ENCODE data around the gene CPNE5.

Gene CPNE5

GRCh38 chr6:36735110-36736071 is 103.9 kb downstream of the CPNE5 start:
- peaks cover 11 to 15% of the 10 kb centered on the region in 2 donors for H3K4me1 ChIP-seq (ENCODE audit: control insufficient read depth in 1 of 2, insufficient read depth in 2 of 2, low read length in 2 of 2)
- no peaks in the 10 kb centered on the region for H3K9me3 ChIP-seq (ENCODE audit: control insufficient read depth in 1 of 2, low read length in 2 of 2)
- peak overlapping the region; percentile 17 to 54 for H3K9ac ChIP-seq (ENCODE audit: low read depth in 1 of 2, low read length in 2 of 2)
- no peaks in the 10 kb centered on the region for H3K27me3 ChIP-seq (ENCODE audit: control insufficient read depth in 1 of 2, insufficient read depth in 2 of 2, low read length in 2 of 2)
- H3K4me3 ChIP-seq (ENCODE audit: low read depth in 1 of 2, low read length in 2 of 2), result peak overlapping the region; percentile 7 to 53
- H3K36me3 ChIP-seq (ENCODE audit: control insufficient read depth in 1 of 2, insufficient read depth in 2 of 2, low read length in 2 of 2), result no peaks in the 10 kb centered on the region
- H3K27ac ChIP-seq (ENCODE audit: low read depth, low read length), result peak overlapping the region; percentile 55

- Histone ChIP-seq H3K36me3 (ENCODE audit: control insufficient read depth in 1 of 2, insufficient read depth in 2 of 2, low read length in 2 of 2) (no peaks in the 10 kb centered on the region), H3K27me3 (ENCODE audit: control insufficient read depth in 1 of 2, insufficient read depth in 2 of 2, low read length in 2 of 2) (no peaks in the 10 kb centered on the region), H3K4me1 (ENCODE audit: control insufficient read depth in 1 of 2, insufficient read depth in 2 of 2, low read length in 2 of 2) (peaks cover 11 to 15% of the 10 kb centered on the region in 2 donors), H3K27ac (ENCODE audit: low read depth, low read length) (no peak overlapping the region), H3K4me3 (ENCODE audit: low read depth in 1 of 2, low read length in 2 of 2) (peak overlapping the region in 1 of 2 donors; percentile 53), H3K9me3 (ENCODE audit: control insufficient read depth in 1 of 2, low read length in 2 of 2) (no peaks in the 10 kb centered on the region), H3K9ac (ENCODE audit: low read depth in 1 of 2, low read length in 2 of 2) (peak overlapping the region; percentile 17 to 54)
These were observed 104.7 kb downstream of the CPNE5 start for GRCh38 chr6:36734486-36735060.

- H3K4me1 ChIP-seq (ENCODE audit: control insufficient read depth in 1 of 2, insufficient read depth in 2 of 2, low read length in 2 of 2), result peaks cover 11 to 15% of the 10 kb centered on the region in 2 donors
- H3K9ac ChIP-seq (ENCODE audit: low read depth in 1 of 2, low read length in 2 of 2), result no peak overlapping the region
- no peaks in the 10 kb centered on the region for H3K9me3 ChIP-seq (ENCODE audit: control insufficient read depth in 1 of 2, low read length in 2 of 2)
- H3K4me3 ChIP-seq (ENCODE audit: low read depth in 1 of 2, low read length in 2 of 2), result no peak overlapping the region
- no peaks in the 10 kb centered on the region for H3K36me3 ChIP-seq (ENCODE audit: control insufficient read depth in 1 of 2, insufficient read depth in 2 of 2, low read length in 2 of 2)
- no peak overlapping the region for H3K27ac ChIP-seq (ENCODE audit: low read depth, low read length)
- H3K27me3 ChIP-seq (ENCODE audit: control insufficient read depth in 1 of 2, insufficient read depth in 2 of 2, low read length in 2 of 2), result no peaks in the 10 kb centered on the region
These were observed 105.9 kb downstream of the CPNE5 start for GRCh38 chr6:36733300-36733699.

- H3K9ac ChIP-seq (ENCODE audit: low read depth in 1 of 2, low read length in 2 of 2), result no peak overlapping the region
- H3K4me1 ChIP-seq (ENCODE audit: control insufficient read depth in 1 of 2, insufficient read depth in 2 of 2, low read length in 2 of 2), result peaks cover 11 to 15% of the 10 kb centered on the region in 2 donors
- no peak overlapping the region for H3K27ac ChIP-seq (ENCODE audit: low read depth, low read length)
- H3K9me3 ChIP-seq (ENCODE audit: control insufficient read depth in 1 of 2, low read length in 2 of 2), result no peaks in the 10 kb centered on the region
- no peaks in the 10 kb centered on the region for H3K27me3 ChIP-seq (ENCODE audit: control insufficient read depth in 1 of 2, insufficient read depth in 2 of 2, low read length in 2 of 2)
- no peak overlapping the region for H3K4me3 ChIP-seq (ENCODE audit: low read depth in 1 of 2, low read length in 2 of 2)
- H3K36me3 ChIP-seq (ENCODE audit: control insufficient read depth in 1 of 2, insufficient read depth in 2 of 2, low read length in 2 of 2), result no peaks in the 10 kb centered on the region
These were observed 107.5 kb downstream of the CPNE5 start for GRCh38 chr6:36731622-36732310.

- H3K27me3 ChIP-seq (ENCODE audit: control insufficient read depth in 1 of 2, insufficient read depth in 2 of 2, low read length in 2 of 2), result no peaks in the 10 kb centered on the region
- H3K9ac ChIP-seq (ENCODE audit: low read depth in 1 of 2, low read length in 2 of 2), result no peak overlapping the region
These were observed 108.5 kb downstream of the CPNE5 start for GRCh38 chr6:36730424-36731380.

GRCh38 chr6:36729161-36729524 is 110.1 kb downstream of the CPNE5 start:
- Histone ChIP-seq H3K9ac (ENCODE audit: low read depth in 1 of 2, low read length in 2 of 2) (no peak overlapping the region), H3K27ac (ENCODE audit: low read depth, low read length) (no peak overlapping the region), H3K4me1 (ENCODE audit: control insufficient read depth in 1 of 2, insufficient read depth in 2 of 2, low read length in 2 of 2) (no peaks in the 10 kb centered on the region), H3K27me3 (ENCODE audit: control insufficient read depth in 1 of 2, insufficient read depth in 2 of 2, low read length in 2 of 2) (no peaks in the 10 kb centered on the region), H3K9me3 (ENCODE audit: control insufficient read depth in 1 of 2, low read length in 2 of 2) (no peaks in the 10 kb centered on the region), H3K4me3 (ENCODE audit: low read depth in 1 of 2, low read length in 2 of 2) (no peak overlapping the region), H3K36me3 (ENCODE audit: control insufficient read depth in 1 of 2, insufficient read depth in 2 of 2, low read length in 2 of 2) (no peaks in the 10 kb centered on the region)

More at GRCh38 chr6:36730424-36731380, 108.5 kb downstream of the CPNE5 start:
- peaks cover 11 to 12% of the 10 kb centered on the region in 2 donors for H3K4me1 ChIP-seq (ENCODE audit: control insufficient read depth in 1 of 2, insufficient read depth in 2 of 2, low read length in 2 of 2)
- no peaks in the 10 kb centered on the region for H3K36me3 ChIP-seq (ENCODE audit: control insufficient read depth in 1 of 2, insufficient read depth in 2 of 2, low read length in 2 of 2)
- no peak overlapping the region for H3K4me3 ChIP-seq (ENCODE audit: low read depth in 1 of 2, low read length in 2 of 2)
- H3K9me3 ChIP-seq (ENCODE audit: control insufficient read depth in 1 of 2, low read length in 2 of 2), result no peaks in the 10 kb centered on the region
- no peak overlapping the region for H3K27ac ChIP-seq (ENCODE audit: low read depth, low read length)

GRCh38 chr6:36728289-36729160 is 110.7 kb downstream of the CPNE5 start:
- Histone ChIP-seq H3K27me3 (ENCODE audit: control insufficient read depth in 1 of 2, insufficient read depth in 2 of 2, low read length in 2 of 2) (no peaks in the 10 kb centered on the region), H3K4me3 (ENCODE audit: low read depth in 1 of 2, low read length in 2 of 2) (no peak overlapping the region), H3K36me3 (ENCODE audit: control insufficient read depth in 1 of 2, insufficient read depth in 2 of 2, low read length in 2 of 2) (no peaks in the 10 kb centered on the region), H3K4me1 (ENCODE audit: control insufficient read depth in 1 of 2, insufficient read depth in 2 of 2, low read length in 2 of 2) (no peaks in the 10 kb centered on the region), H3K27ac (ENCODE audit: low read depth, low read length) (no peak overlapping the region), H3K9ac (ENCODE audit: low read depth in 1 of 2, low read length in 2 of 2) (no peak overlapping the region), H3K9me3 (ENCODE audit: control insufficient read depth in 1 of 2, low read length in 2 of 2) (no peaks in the 10 kb centered on the region)

- no peak overlapping the region for H3K9ac ChIP-seq (ENCODE audit: low read depth in 1 of 2, low read length in 2 of 2)
- H3K4me1 ChIP-seq (ENCODE audit: control insufficient read depth in 1 of 2, insufficient read depth in 2 of 2, low read length in 2 of 2), result no peaks in the 10 kb centered on the region
- H3K9me3 ChIP-seq (ENCODE audit: control insufficient read depth in 1 of 2, low read length in 2 of 2), result no peaks in the 10 kb centered on the region
- no peaks in the 10 kb centered on the region for H3K36me3 ChIP-seq (ENCODE audit: control insufficient read depth in 1 of 2, insufficient read depth in 2 of 2, low read length in 2 of 2)
- no peak overlapping the region for H3K27ac ChIP-seq (ENCODE audit: low read depth, low read length)
- H3K4me3 ChIP-seq (ENCODE audit: low read depth in 1 of 2, low read length in 2 of 2), result no peak overlapping the region
- H3K27me3 ChIP-seq (ENCODE audit: control insufficient read depth in 1 of 2, insufficient read depth in 2 of 2, low read length in 2 of 2), result no peaks in the 10 kb centered on the region
These were observed 111.7 kb downstream of the CPNE5 start for GRCh38 chr6:36727505-36728021.

- Histone ChIP-seq H3K9me3 (ENCODE audit: control insufficient read depth in 1 of 2, low read length in 2 of 2) (no peaks in the 10 kb centered on the region), H3K27me3 (ENCODE audit: control insufficient read depth in 1 of 2, insufficient read depth in 2 of 2, low read length in 2 of 2) (no peaks in the 10 kb centered on the region), H3K27ac (ENCODE audit: low read depth, low read length) (no peak overlapping the region), H3K4me1 (ENCODE audit: control insufficient read depth in 1 of 2, insufficient read depth in 2 of 2, low read length in 2 of 2) (no peaks in the 10 kb centered on the region), H3K9ac (ENCODE audit: low read depth in 1 of 2, low read length in 2 of 2) (no peak overlapping the region), H3K4me3 (ENCODE audit: low read depth in 1 of 2, low read length in 2 of 2) (no peak overlapping the region), H3K36me3 (ENCODE audit: control insufficient read depth in 1 of 2, insufficient read depth in 2 of 2, low read length in 2 of 2) (no peaks in the 10 kb centered on the region)
These were observed 113.7 kb downstream of the CPNE5 start for GRCh38 chr6:36725581-36725980.
